Fibroblast of skin of right quadriceps (primary cell): ENCODE measurements around the gene DDX3X.
"Not testable (repeated sequence)": the region's sequence is repeated elsewhere in the genome, so short reads cannot be mapped to it uniquely, and the experiment has no call there.

ENCODE experiments used
- DNase-seq: peaks from one replicate; pipeline ENCODE4 v3.0.0-alpha.2; 2013

The DDX3X gene

GRCh38 chrX:41332005-41332404 lies 2.0 kb upstream of the DDX3X start:
- no peak for DNase-seq

GRCh38 chrX:41332408-41333002 lies 1.5 kb upstream of the DDX3X start:
- peak; percentile 24 for DNase-seq

GRCh38 chrX:41333003-41333743 lies 789 bp upstream of the DDX3X start:
- DNase-seq, result peak; percentile 89

GRCh38 chrX:41334363-41335197 lies 618 bp downstream of the DDX3X start:
- peak; percentile 64 for DNase-seq

GRCh38 chrX:41335198-41335957 lies 1.4 kb downstream of the DDX3X start:
- DNase-seq, result no peak

GRCh38 chrX:41335958-41336331 lies 2.0 kb downstream of the DDX3X start:
- DNase-seq, result peak; percentile 51

GRCh38 chrX:41336447-41336846 lies 2.5 kb downstream of the DDX3X start:
- no peak for DNase-seq

GRCh38 chrX:41337140-41337539 lies 3.2 kb downstream of the DDX3X start:
- no peak for DNase-seq

GRCh38 chrX:41338436-41338835 lies 4.5 kb downstream of the DDX3X start:
- DNase-seq, result peak; percentile 24

- no peak for DNase-seq
These were observed 5.2 kb downstream of the DDX3X start for GRCh38 chrX:41339148-41339547.

- DNase-seq, result no peak
These were observed 10.1 kb downstream of the DDX3X start for GRCh38 chrX:41344053-41344452.

GRCh38 chrX:41347186-41347585 lies 13.2 kb downstream of the DDX3X start:
- no peak for DNase-seq

- no peak for DNase-seq
These were observed 14.6 kb downstream of the DDX3X start for GRCh38 chrX:41348551-41348950.

GRCh38 chrX:41350150-41350975 lies 16.4 kb downstream of the DDX3X start:
- DNase-seq, result peak; percentile 19

GRCh38 chrX:41350976-41351569 lies 17.1 kb downstream of the DDX3X start:
- DNase-seq, result peak; percentile 38

GRCh38 chrX:41351923-41352322 lies 18.0 kb downstream of the DDX3X start:
- no peak for DNase-seq

- DNase-seq, result no peak
These were observed 18.4 kb downstream of the DDX3X start for GRCh38 chrX:41352329-41352838.

- no peak for DNase-seq
These were observed 20.0 kb downstream of the DDX3X start for GRCh38 chrX:41353985-41354384.

GRCh38 chrX:41369152-41369551 lies 35.2 kb downstream of the DDX3X start:
- DNase-seq, result no peak

GRCh38 chrX:41371575-41371974 lies 37.6 kb downstream of the DDX3X start:
- not testable (repeated sequence) for DNase-seq

- DNase-seq, result no peak
These were observed 40.1 kb downstream of the DDX3X start for GRCh38 chrX:41373989-41374606.
